ENCODE results near the gene NUBP2. TPM values are rescaled to one million over a fixed set of nuclear protein-coding genes. Genes with fewer than 3 reads are reported as not detected.

Gene NUBP2
- total RNA-seq, 1 donor from 2014 or later = 49.8 TPM

DNA sequence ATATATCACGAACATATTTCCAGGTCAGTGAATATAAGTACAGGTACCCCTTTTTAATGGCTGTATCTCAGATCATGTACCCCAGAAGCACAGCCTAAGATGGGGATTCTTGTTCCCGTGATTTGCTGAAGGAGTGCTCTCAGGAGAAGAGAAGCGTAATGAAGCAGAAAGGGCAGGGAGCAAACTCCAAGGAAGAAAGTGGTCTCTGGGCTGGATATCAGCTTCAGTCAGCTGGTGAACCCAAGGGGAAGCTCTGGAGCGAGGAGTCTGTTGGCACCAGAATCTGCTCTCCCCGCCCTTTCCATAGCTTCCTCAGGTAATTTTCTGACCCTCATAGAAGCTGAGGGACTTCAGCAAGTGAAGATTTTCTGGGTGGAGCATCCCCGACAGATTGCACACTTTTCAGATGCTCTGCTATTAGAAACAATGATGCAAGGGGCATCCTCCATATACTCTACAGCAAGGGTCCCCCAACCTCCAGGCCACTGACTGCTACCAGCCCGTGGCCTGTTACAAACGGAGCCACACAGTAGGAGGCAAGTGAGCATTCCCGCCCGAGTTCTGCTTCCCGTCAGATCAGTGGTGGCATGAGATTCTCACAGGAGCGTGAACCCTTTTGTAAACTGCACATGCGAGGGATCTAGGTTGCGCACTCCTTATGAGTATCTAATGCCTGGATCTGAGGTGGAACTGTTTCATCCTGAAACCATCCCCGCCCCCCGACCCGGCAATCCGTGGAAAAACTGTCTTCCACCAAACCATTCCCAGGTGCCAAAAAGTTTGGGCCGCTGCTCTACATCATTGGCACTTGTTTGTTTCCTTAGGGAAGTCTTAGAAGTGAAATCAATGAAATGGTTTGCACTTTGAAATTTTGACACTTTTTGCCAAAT is 48.7 kb downstream of the NUBP2 start:
- no peak for DNase-seq (ENCODE audit: low spot score)
- H3K4me1 Mint-ChIP-seq (ENCODE audit: unreplicated experiment) = peaks cover 14% of the 10 kb centered on the region
- peak overlapping the region; percentile 8 for H3K4me3 Mint-ChIP-seq (ENCODE audit: unreplicated experiment)
- H3K27ac Mint-ChIP-seq (ENCODE audit: unreplicated experiment) = no peak overlapping the region
- TF ChIP-seq, protein P1, sequence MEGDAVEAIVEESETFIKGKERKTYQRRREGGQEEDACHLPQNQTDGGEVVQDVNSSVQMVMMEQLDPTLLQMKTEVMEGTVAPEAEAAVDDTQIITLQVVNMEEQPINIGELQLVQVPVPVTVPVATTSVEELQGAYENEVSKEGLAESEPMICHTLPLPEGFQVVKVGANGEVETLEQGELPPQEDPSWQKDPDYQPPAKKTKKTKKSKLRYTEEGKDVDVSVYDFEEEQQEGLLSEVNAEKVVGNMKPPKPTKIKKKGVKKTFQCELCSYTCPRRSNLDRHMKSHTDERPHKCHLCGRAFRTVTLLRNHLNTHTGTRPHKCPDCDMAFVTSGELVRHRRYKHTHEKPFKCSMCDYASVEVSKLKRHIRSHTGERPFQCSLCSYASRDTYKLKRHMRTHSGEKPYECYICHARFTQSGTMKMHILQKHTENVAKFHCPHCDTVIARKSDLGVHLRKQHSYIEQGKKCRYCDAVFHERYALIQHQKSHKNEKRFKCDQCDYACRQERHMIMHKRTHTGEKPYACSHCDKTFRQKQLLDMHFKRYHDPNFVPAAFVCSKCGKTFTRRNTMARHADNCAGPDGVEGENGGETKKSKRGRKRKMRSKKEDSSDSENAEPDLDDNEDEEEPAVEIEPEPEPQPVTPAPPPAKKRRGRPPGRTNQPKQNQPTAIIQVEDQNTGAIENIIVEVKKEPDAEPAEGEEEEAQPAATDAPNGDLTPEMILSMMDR (IDR thresholded peaks at IDR 0.05; ENCODE audit: unreplicated experiment) = no peak
- no peaks in the 10 kb centered on the region for H3K27me3 Mint-ChIP-seq (ENCODE audit: unreplicated experiment)
- H3K9me3 Mint-ChIP-seq (ENCODE audit: unreplicated experiment) = no peaks in the 10 kb centered on the region
- H3K36me3 Mint-ChIP-seq (ENCODE audit: low read depth, unreplicated experiment) = peaks cover 5% of the 10 kb centered on the region

DNA sequence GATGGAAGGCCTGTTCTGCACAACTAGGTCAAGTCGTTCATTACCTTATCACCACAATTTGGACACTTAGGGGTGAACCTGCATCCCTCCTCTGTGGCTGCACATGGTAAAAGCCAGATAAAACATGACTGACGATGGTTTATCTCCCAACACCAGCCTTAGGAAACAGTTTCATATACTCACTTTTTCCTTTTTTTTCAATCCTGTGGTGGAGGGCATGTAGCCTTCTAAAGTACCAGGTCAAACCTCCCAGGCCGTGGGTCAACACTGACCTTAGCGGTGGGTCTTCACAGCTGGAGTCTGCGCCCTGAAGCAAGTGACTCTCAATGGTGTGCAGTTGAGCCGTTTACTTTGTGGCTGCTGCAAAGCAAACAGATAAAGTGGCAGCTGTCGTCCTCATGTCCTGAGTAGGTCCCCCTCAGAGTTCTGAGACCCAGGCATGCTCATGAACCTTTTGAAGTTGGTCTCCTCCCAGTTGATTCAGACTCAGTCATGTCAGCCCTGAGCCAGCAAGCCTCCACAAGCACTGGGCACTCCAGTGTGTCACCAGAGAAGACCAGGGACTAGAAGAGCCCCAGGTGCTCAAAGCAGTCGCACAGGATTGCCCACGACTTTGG is 50.2 kb downstream of the NUBP2 start:
- TF ChIP-seq, protein P1 (IDR thresholded peaks at IDR 0.05; ENCODE audit: unreplicated experiment) = no peak
- Mint-ChIP-seq H3K4me1 (ENCODE audit: unreplicated experiment) (peaks cover 7% of the 10 kb centered on the region), H3K27ac (ENCODE audit: unreplicated experiment) (no peak overlapping the region), H3K4me3 (ENCODE audit: unreplicated experiment) (no peak overlapping the region), H3K36me3 (ENCODE audit: low read depth, unreplicated experiment) (peaks cover 5% of the 10 kb centered on the region), H3K9me3 (ENCODE audit: unreplicated experiment) (no peaks in the 10 kb centered on the region), H3K27me3 (ENCODE audit: unreplicated experiment) (no peaks in the 10 kb centered on the region)
- DNase-seq (ENCODE audit: low spot score) = no peak

DNA sequence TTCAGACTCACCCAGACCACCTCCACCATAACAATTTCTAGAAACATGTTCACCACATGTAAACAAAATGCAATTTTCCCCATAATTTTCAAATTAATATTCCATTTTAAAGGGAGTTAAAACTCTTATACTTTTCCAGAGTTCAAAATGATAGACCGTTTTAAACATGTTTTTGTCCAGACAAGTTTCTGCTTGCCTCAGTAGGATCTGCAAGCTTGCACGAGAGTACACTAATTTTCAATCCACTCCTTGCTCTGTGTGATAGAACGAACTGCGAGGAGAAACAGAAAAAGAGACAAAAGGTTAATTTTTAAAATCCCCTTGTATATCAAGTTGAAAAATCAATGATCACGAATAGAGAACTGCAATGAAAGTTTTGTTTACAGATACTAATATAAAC is 51.3 kb downstream of the NUBP2 start:
- H3K36me3 Mint-ChIP-seq (ENCODE audit: low read depth, unreplicated experiment) = peaks cover 5% of the 10 kb centered on the region
- no peak overlapping the region for H3K27ac Mint-ChIP-seq (ENCODE audit: unreplicated experiment)
- H3K4me1 Mint-ChIP-seq (ENCODE audit: unreplicated experiment) = peaks cover 1% of the 10 kb centered on the region
- no peaks in the 10 kb centered on the region for H3K9me3 Mint-ChIP-seq (ENCODE audit: unreplicated experiment)
- TF ChIP-seq, protein P1 (IDR thresholded peaks at IDR 0.05; ENCODE audit: unreplicated experiment) = no peak
- no peak overlapping the region for H3K4me3 Mint-ChIP-seq (ENCODE audit: unreplicated experiment)
- H3K27me3 Mint-ChIP-seq (ENCODE audit: unreplicated experiment) = no peaks in the 10 kb centered on the region
- no peak for DNase-seq (ENCODE audit: low spot score)

Small RNA genes within 50 kb of the gene (microRNA-seq; reads per million reads assigned to microRNA genes)
- 21.2 reads per million, percentile 67 among the genes with 10 or more reads in this experiment for gene MIR3177 (ENCODE audit: unreplicated experiment)

Other genes with a start within 250 kb of the NUBP2 start
- 66.3 TPM for gene TMEM204, start 249.3 kb upstream of the NUBP2 start, total RNA-seq (ENCODE audit: unreplicated experiment)
- gene IFT140, start 170.9 kb upstream of the NUBP2 start, total RNA-seq (ENCODE audit: unreplicated experiment) = 39.9 TPM
- gene CRAMP1, start 170.6 kb upstream of the NUBP2 start, total RNA-seq (ENCODE audit: unreplicated experiment) = 46.8 TPM
- gene JPT2, start 104.7 kb upstream of the NUBP2 start, total RNA-seq (ENCODE audit: unreplicated experiment) = 180 TPM
- gene MAPK8IP3, start 76.8 kb upstream of the NUBP2 start, total RNA-seq (ENCODE audit: unreplicated experiment) = 147 TPM
- gene NME3, start 11.4 kb upstream of the NUBP2 start, total RNA-seq (ENCODE audit: unreplicated experiment) = 33.3 TPM
- gene EME2, start 10.2 kb upstream of the NUBP2 start, total RNA-seq (ENCODE audit: unreplicated experiment) = 25.4 TPM
- 62.7 TPM for gene MRPS34, start 9.8 kb upstream of the NUBP2 start, total RNA-seq (ENCODE audit: unreplicated experiment)
- gene SPSB3, start 389 bp upstream of the NUBP2 start, total RNA-seq (ENCODE audit: unreplicated experiment) = 52.9 TPM
- not detected for gene IGFALS, start 10.7 kb downstream of the NUBP2 start, total RNA-seq (ENCODE audit: unreplicated experiment)
- 44.8 TPM for gene HAGH, start 43.9 kb downstream of the NUBP2 start, total RNA-seq (ENCODE audit: unreplicated experiment)
- gene FAHD1, start 44.2 kb downstream of the NUBP2 start, total RNA-seq (ENCODE audit: unreplicated experiment) = 23.1 TPM
- not detected for gene MEIOB, start 89.2 kb downstream of the NUBP2 start, total RNA-seq (ENCODE audit: unreplicated experiment)
- not detected for gene HS3ST6, start 135.5 kb downstream of the NUBP2 start, total RNA-seq (ENCODE audit: unreplicated experiment)
- 18.1 TPM for gene MSRB1, start 160.2 kb downstream of the NUBP2 start, total RNA-seq (ENCODE audit: unreplicated experiment)
- gene RPL3L, start 171.7 kb downstream of the NUBP2 start, total RNA-seq (ENCODE audit: unreplicated experiment) = not detected
- 122 TPM for gene NDUFB10, start 176.6 kb downstream of the NUBP2 start, total RNA-seq (ENCODE audit: unreplicated experiment)
- gene RPS2, start 181.9 kb downstream of the NUBP2 start, total RNA-seq (ENCODE audit: unreplicated experiment) = 3,223 TPM
- not detected for gene RNF151, start 183.9 kb downstream of the NUBP2 start, total RNA-seq (ENCODE audit: unreplicated experiment)
- 25.0 TPM for gene TBL3, start 189.1 kb downstream of the NUBP2 start, total RNA-seq (ENCODE audit: unreplicated experiment)
- gene NOXO1, start 198.5 kb downstream of the NUBP2 start, total RNA-seq (ENCODE audit: unreplicated experiment) = 0.23 TPM
- gene GFER, start 201.2 kb downstream of the NUBP2 start, total RNA-seq (ENCODE audit: unreplicated experiment) = 30.0 TPM
- 0.82 TPM for gene SYNGR3, start 207.0 kb downstream of the NUBP2 start, total RNA-seq (ENCODE audit: unreplicated experiment)
- gene ZNF598, start 226.9 kb downstream of the NUBP2 start, total RNA-seq (ENCODE audit: unreplicated experiment) = 34.4 TPM
- gene NPW, start 236.8 kb downstream of the NUBP2 start, total RNA-seq (ENCODE audit: unreplicated experiment) = 0.82 TPM
- 78.8 TPM for gene NHERF2, start 243.9 kb downstream of the NUBP2 start, total RNA-seq (ENCODE audit: unreplicated experiment)

All from endothelial cell (in vitro differentiated cells).